ENCODE measurements around the gene FBXL19. TPM values are rescaled to one million over a fixed set of nuclear protein-coding genes. Genes with fewer than 3 reads are reported as not detected.

FBXL19 gene
- total and polyA plus RNA-seq, 2 of the 8 experiments (the other 6 are each of a cell fraction or from before 2014, with no cell fraction given), result 47.2 to 72.2 TPM

- no peak for TF ChIP-seq KDM1A (IDR thresholded peaks at IDR 0.05; ENCODE audit: borderline replicate concordance, low read length)
- TF ChIP-seq GTF2F1 (IDR thresholded peaks at IDR 0.05; ENCODE audit: borderline replicate concordance, low read depth, low read length), result no peak
These were observed 2.5 kb upstream of the FBXL19 start (continued) for GRCh38 chr16:30920891-30921290.
